ENCODE data around the gene SNTN. TPM values are rescaled to one million over a fixed set of nuclear protein-coding genes. Genes with fewer than 3 reads are reported as not detected.

The SNTN gene
- total and polyA plus RNA-seq, 11 donors, result not detected

DNA sequence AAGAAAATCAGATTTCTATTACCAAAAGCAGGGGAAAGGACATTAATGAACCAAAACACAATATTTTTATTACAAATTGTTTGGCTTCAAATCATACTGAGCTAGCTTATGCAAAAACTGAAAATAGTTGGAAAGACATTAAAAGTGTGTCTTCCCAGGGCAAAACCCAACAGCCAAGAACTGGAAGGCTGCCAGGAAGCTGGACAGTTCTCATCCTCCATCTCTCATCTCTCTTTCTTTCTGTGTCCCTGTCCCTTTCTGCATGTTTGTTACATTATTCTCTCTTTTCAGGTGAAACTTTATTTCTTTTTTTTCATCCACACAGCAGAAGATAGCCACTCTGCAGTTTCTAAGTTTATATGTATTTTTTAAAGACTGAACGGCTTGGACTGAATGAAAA lies 41.1 kb upstream of the SNTN start:
- ATAC-seq, result no peak
- no peak for DNase-seq
- Histone ChIP-seq H3K9me3 (no peaks in the 10 kb centered on the region), H3K36me3 (no peaks in the 10 kb centered on the region), H3K4me1 (no peaks in the 10 kb centered on the region), H3K4me3 (no peak overlapping the region), H3K27me3 (no peaks in the 10 kb centered on the region), H3K27ac (no peak overlapping the region)
- whole genome bisulfite sequencing, 4 donors, result 91 to 98% (median 94%) methylated on average over 1 of the region's 1 CpG
- TF ChIP-seq POLR2A (IDR thresholded peaks at IDR 0.05) (no peak), CTCF (IDR thresholded peaks at IDR 0.05) (no peak)
- intact Hi-C loops (cut with DNase I), result no loop called here

DNA sequence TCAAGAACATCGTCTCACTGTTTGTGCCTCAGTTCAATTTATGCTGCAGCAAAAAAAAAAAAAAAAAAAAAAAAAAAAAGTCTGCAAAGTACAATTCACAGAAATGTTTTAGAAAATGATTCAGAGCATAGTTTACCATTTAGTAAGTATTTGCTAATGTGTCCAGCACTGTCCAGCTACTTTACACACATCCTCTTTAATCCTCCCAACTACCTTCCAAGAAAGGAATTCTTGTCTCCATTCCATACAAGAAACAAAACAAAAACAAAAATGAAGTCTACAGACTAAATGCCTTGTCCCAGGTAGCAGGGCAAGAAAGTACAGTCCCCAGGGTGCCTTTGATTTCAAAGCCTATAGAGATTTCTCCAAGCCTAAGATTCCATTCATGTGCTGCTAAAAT lies 38.9 kb upstream of the SNTN start:
- H3K4me3 ChIP-seq, result no peak overlapping the region
- no peaks in the 10 kb centered on the region for H3K9me3 ChIP-seq
- no peaks in the 10 kb centered on the region for H3K36me3 ChIP-seq
- H3K27ac ChIP-seq, result no peak overlapping the region
- DNase-seq (no peak), ATAC-seq (no peak)
- TF ChIP-seq POLR2A (IDR thresholded peaks at IDR 0.05), result no peak
- H3K27me3 ChIP-seq, result no peaks in the 10 kb centered on the region
- intact Hi-C loops (cut with DNase I), result no loop called here
- H3K4me1 ChIP-seq, result no peaks in the 10 kb centered on the region
- 39 to 92% (median 74%) methylated on average over 1 of the region's 1 CpG for WGBS, 4 donors

- Histone ChIP-seq H3K27ac (no peak overlapping the region), H3K4me1 (no peaks in the 10 kb centered on the region), H3K36me3 (no peaks in the 10 kb centered on the region), H3K27me3 (no peaks in the 10 kb centered on the region), H3K4me3 (no peak overlapping the region), H3K9me3 (peaks cover 0 to 4% (median 0%) of the 10 kb centered on the region in 12 donors)
- no peak for DNase-seq
- 50 to 60% (median 54%) methylated on average over 4 of the region's 4 CpGs for WGBS, 4 donors
- no peak for TF ChIP-seq POLR2A (IDR thresholded peaks at IDR 0.05)
- intact Hi-C loops (cut with DNase I), result no loop called here
- no peak for ATAC-seq
These were observed 35.1 kb upstream of the SNTN start for GRCh38 chr3:63617391-63617790.

DNA sequence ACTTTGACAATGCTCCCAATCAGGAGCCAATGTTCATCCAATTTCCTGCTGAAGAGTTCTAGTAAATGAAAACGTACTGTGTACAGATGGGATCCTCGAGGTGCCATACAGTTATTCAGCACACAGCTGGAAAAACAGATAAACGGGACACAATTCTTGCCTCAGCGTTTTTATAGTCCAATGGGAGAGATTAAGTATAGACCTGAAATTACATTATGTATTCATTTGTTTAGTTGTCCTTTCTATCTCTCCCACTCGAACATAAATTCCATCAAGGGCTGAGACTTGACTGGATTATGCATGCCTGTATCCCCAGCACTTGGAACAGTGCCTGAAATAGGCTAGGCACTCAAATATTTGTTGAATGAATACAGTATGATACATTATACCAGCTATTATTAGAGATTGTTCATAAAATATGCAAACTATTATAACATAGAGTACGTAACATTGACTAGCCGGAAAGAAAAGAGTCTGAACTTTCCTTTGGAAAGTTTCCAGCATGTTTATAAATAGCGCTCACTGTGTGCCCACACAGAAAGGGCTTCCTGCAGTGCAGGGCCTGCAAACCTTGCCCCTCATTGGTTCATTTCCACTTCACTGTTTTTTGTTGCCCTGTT lies 27.4 kb upstream of the SNTN start:
- peaks cover 0 to 9% (median 0%) of the 10 kb centered on the region in 12 donors for H3K4me1 ChIP-seq
- TF ChIP-seq POLR2A (IDR thresholded peaks at IDR 0.05), result no peak
- TF ChIP-seq CTCF (IDR thresholded peaks at IDR 0.05), result no peak
- DNase-seq, result no peak
- 8 to 24% (median 17%) methylated on average over 8 of the region's 8 CpGs for WGBS, 4 donors
- H3K9me3 ChIP-seq, result no peaks in the 10 kb centered on the region
- intact Hi-C loops (cut with DNase I), result no loop called here
- H3K27me3 ChIP-seq, result no peaks in the 10 kb centered on the region
- H3K36me3 ChIP-seq, result no peaks in the 10 kb centered on the region
- no peak overlapping the region for H3K4me3 ChIP-seq
- peak in 3 of 4 donors; percentile 45 to 65 (median 65) for ATAC-seq
- H3K27ac ChIP-seq, result no peak overlapping the region

- Histone ChIP-seq H3K4me3 (no peak overlapping the region), H3K27me3 (peaks cover 0 to 5% (median 0%) of the 10 kb centered on the region in 9 donors), H3K27ac (no peak overlapping the region), H3K9me3 (peaks cover 0 to 4% (median 0%) of the 10 kb centered on the region in 12 donors), H3K4me1 (no peaks in the 10 kb centered on the region), H3K36me3 (no peaks in the 10 kb centered on the region)
- intact Hi-C loops (cut with DNase I), result no loop called here
- DNase-seq, result no peak
- WGBS, 4 donors, result 56 to 92% (median 87%) methylated on average over 4 of the region's 4 CpGs
- ATAC-seq, result no peak
- no peak for TF ChIP-seq POLR2A (IDR thresholded peaks at IDR 0.05)
- TF ChIP-seq CTCF (IDR thresholded peaks at IDR 0.05), result no peak
These were observed 20.8 kb upstream of the SNTN start for GRCh38 chr3:63631670-63632069.
